Stimulated activated naive CD8-positive, alpha-beta T cell treated with anti-CD3 and anti-CD28 coated beads, Interleukin-15, Interleukin-2, amounts not matched to agents 100 ng/mL and 50 ng/mL, for 24 hours (primary cell): ENCODE results near the gene YAP1.
"Not testable (repeated sequence)": the region's sequence is repeated elsewhere in the genome, so short reads cannot be mapped to it uniquely, and the experiment has no call there.

ENCODE experiments used
- H3K27ac Mint-ChIP-seq: one replicate; pipeline ENCODE4 v1.8.0; 2021; ENCODE audit warnings: mild to moderate bottlenecking, mixed read lengths
- H3K27me3 Mint-ChIP-seq: one replicate; pipeline ENCODE4 v1.8.0; 2021; ENCODE audit warnings: mixed read lengths
- H3K36me3 Mint-ChIP-seq: one replicate; pipeline ENCODE4 v1.8.0; 2021; ENCODE audit warnings: low read depth, mixed read lengths
- H3K4me1 Mint-ChIP-seq: one replicate; pipeline ENCODE4 v1.8.0; 2021; ENCODE audit warnings: low read depth, mixed read lengths
- H3K4me3 Mint-ChIP-seq: one replicate; pipeline ENCODE4 v1.8.0; 2021; ENCODE audit warnings: mild to moderate bottlenecking, mixed read lengths
- H3K9me3 Mint-ChIP-seq: one replicate; pipeline ENCODE4 v1.8.0; 2021; ENCODE audit warnings: mixed read lengths

YAP1 gene

GRCh38 chr11:102244681-102245409 is 134.6 kb downstream of the YAP1 start:
- no peak overlapping the region for H3K4me3 Mint-ChIP-seq
- H3K4me1 Mint-ChIP-seq = no peaks in the 10 kb centered on the region
- H3K36me3 Mint-ChIP-seq = no peaks in the 10 kb centered on the region
- no peaks in the 10 kb centered on the region for H3K9me3 Mint-ChIP-seq
- H3K27me3 Mint-ChIP-seq = no peaks in the 10 kb centered on the region
- H3K27ac Mint-ChIP-seq = no peak overlapping the region

GRCh38 chr11:102251423-102251822 is 141.2 kb downstream of the YAP1 start:
- H3K4me1 Mint-ChIP-seq = no peaks in the 10 kb centered on the region
- no peaks in the 10 kb centered on the region for H3K27me3 Mint-ChIP-seq
- no peaks in the 10 kb centered on the region for H3K9me3 Mint-ChIP-seq
- H3K36me3 Mint-ChIP-seq = no peaks in the 10 kb centered on the region
- no peak overlapping the region for H3K27ac Mint-ChIP-seq
- H3K4me3 Mint-ChIP-seq = no peak overlapping the region

- no peaks in the 10 kb centered on the region for H3K9me3 Mint-ChIP-seq
- no peaks in the 10 kb centered on the region for H3K4me1 Mint-ChIP-seq
- H3K27me3 Mint-ChIP-seq = no peaks in the 10 kb centered on the region
- H3K36me3 Mint-ChIP-seq = no peaks in the 10 kb centered on the region
- H3K27ac Mint-ChIP-seq = no peak overlapping the region
- no peak overlapping the region for H3K4me3 Mint-ChIP-seq
Observed at GRCh38 chr11:102252339-102252891, 142.2 kb downstream of the YAP1 start.

GRCh38 chr11:102253020-102253715 is 142.9 kb downstream of the YAP1 start:
- Mint-ChIP-seq H3K36me3 (no peaks in the 10 kb centered on the region), H3K4me1 (no peaks in the 10 kb centered on the region), H3K4me3 (no peak overlapping the region), H3K27me3 (no peaks in the 10 kb centered on the region), H3K27ac (no peak overlapping the region), H3K9me3 (no peaks in the 10 kb centered on the region)

GRCh38 chr11:102254047-102254446 is 143.8 kb downstream of the YAP1 start:
- Mint-ChIP-seq H3K36me3 (no peaks in the 10 kb centered on the region), H3K4me3 (no peak overlapping the region), H3K27me3 (no peaks in the 10 kb centered on the region), H3K9me3 (no peaks in the 10 kb centered on the region), H3K4me1 (no peaks in the 10 kb centered on the region), H3K27ac (no peak overlapping the region)

GRCh38 chr11:102256251-102256650 is 146.0 kb downstream of the YAP1 start:
- Mint-ChIP-seq H3K36me3 (no peaks in the 10 kb centered on the region), H3K9me3 (no peaks in the 10 kb centered on the region), H3K4me3 (no peak overlapping the region), H3K27me3 (no peaks in the 10 kb centered on the region), H3K4me1 (no peaks in the 10 kb centered on the region), H3K27ac (no peak overlapping the region)

GRCh38 chr11:102260241-102260640 is 150.0 kb downstream of the YAP1 start:
- no peak overlapping the region for H3K4me3 Mint-ChIP-seq
- H3K4me1 Mint-ChIP-seq = no peaks in the 10 kb centered on the region
- no peaks in the 10 kb centered on the region for H3K27me3 Mint-ChIP-seq
- H3K27ac Mint-ChIP-seq = no peak overlapping the region
- no peaks in the 10 kb centered on the region for H3K36me3 Mint-ChIP-seq
- no peaks in the 10 kb centered on the region for H3K9me3 Mint-ChIP-seq

GRCh38 chr11:102263379-102264003 is 153.2 kb downstream of the YAP1 start:
- Mint-ChIP-seq H3K27ac (no peak overlapping the region), H3K9me3 (no peaks in the 10 kb centered on the region), H3K36me3 (no peaks in the 10 kb centered on the region), H3K4me1 (peaks cover 5% of the 10 kb centered on the region), H3K4me3 (no peak overlapping the region), H3K27me3 (peaks cover 9% of the 10 kb centered on the region)

GRCh38 chr11:102264704-102265103 is 154.5 kb downstream of the YAP1 start:
- peaks cover 15% of the 10 kb centered on the region for H3K27me3 Mint-ChIP-seq
- H3K4me3 Mint-ChIP-seq, H3K9me3 Mint-ChIP-seq, H3K36me3 Mint-ChIP-seq, H3K27ac Mint-ChIP-seq: not testable (repeated sequence)
- peaks cover 15% of the 10 kb centered on the region for H3K4me1 Mint-ChIP-seq

- Mint-ChIP-seq H3K27me3 (peaks cover 15% of the 10 kb centered on the region), H3K27ac (no peak overlapping the region)
Observed at GRCh38 chr11:102266099-102266498, 155.9 kb downstream of the YAP1 start.

GRCh38 chr11:102267609-102268008 is 157.4 kb downstream of the YAP1 start:
- no peaks in the 10 kb centered on the region for H3K36me3 Mint-ChIP-seq
- no peak overlapping the region for H3K4me3 Mint-ChIP-seq
- no peaks in the 10 kb centered on the region for H3K9me3 Mint-ChIP-seq
- peaks cover 24% of the 10 kb centered on the region for H3K4me1 Mint-ChIP-seq
- H3K27ac Mint-ChIP-seq = no peak overlapping the region
- peaks cover 21% of the 10 kb centered on the region for H3K27me3 Mint-ChIP-seq

More at GRCh38 chr11:102266099-102266498, 155.9 kb downstream of the YAP1 start:
- H3K9me3 Mint-ChIP-seq = no peaks in the 10 kb centered on the region
- no peak overlapping the region for H3K4me3 Mint-ChIP-seq
- peaks cover 24% of the 10 kb centered on the region for H3K4me1 Mint-ChIP-seq
- no peaks in the 10 kb centered on the region for H3K36me3 Mint-ChIP-seq

GRCh38 chr11:102268083-102268984 is 158.1 kb downstream of the YAP1 start:
- H3K27me3 Mint-ChIP-seq = peaks cover 22% of the 10 kb centered on the region
- H3K27ac Mint-ChIP-seq = no peak overlapping the region
- no peaks in the 10 kb centered on the region for H3K9me3 Mint-ChIP-seq
- H3K4me3 Mint-ChIP-seq = peak overlapping the region; percentile 72
- H3K36me3 Mint-ChIP-seq = no peaks in the 10 kb centered on the region
- H3K4me1 Mint-ChIP-seq = peaks cover 24% of the 10 kb centered on the region

- no peak overlapping the region for H3K27ac Mint-ChIP-seq
- peak overlapping the region; percentile 72 for H3K4me3 Mint-ChIP-seq
- H3K4me1 Mint-ChIP-seq = peaks cover 24% of the 10 kb centered on the region
- peaks cover 22% of the 10 kb centered on the region for H3K27me3 Mint-ChIP-seq
- no peaks in the 10 kb centered on the region for H3K9me3 Mint-ChIP-seq
- no peaks in the 10 kb centered on the region for H3K36me3 Mint-ChIP-seq
Observed at GRCh38 chr11:102268985-102269470, 158.8 kb downstream of the YAP1 start.

- Mint-ChIP-seq H3K27me3 (peaks cover 26% of the 10 kb centered on the region), H3K9me3 (no peaks in the 10 kb centered on the region), H3K4me1 (peaks cover 24% of the 10 kb centered on the region), H3K4me3 (no peak overlapping the region), H3K27ac (no peak overlapping the region), H3K36me3 (no peaks in the 10 kb centered on the region)
Observed at GRCh38 chr11:102269927-102270326, 159.7 kb downstream of the YAP1 start.
